ENCODE data around the gene FAM168A. TPM values are rescaled to one million over a fixed set of nuclear protein-coding genes. Genes with fewer than 3 reads are reported as not detected.

FAM168A gene
- total RNA-seq, 1 experiment from 2014 or later: 62.8 TPM

DNA sequence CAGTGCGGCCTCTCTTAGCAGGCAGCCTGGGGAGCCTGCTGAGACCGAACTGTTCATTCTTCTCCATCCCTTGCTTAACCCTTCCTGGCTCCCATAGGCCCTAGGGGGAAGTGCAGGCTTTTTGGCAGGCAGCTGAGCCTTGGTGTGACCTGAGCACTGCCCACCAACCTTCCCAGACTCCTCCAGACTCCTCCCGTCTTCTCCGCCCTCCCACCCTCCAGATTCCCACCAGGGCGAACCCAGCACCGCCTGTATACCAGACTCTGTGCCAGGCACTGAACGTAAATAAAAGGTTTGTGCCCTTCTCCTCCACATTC lies 213.8 kb downstream of the FAM168A start:
- no peaks in the 10 kb centered on the region for H3K27me3 ChIP-seq (ENCODE audit: control insufficient read depth, insufficient read depth, low read length)
- CTCF ChIA-PET: interaction anchor here (0.6 to 1.0 kb wide), 3 partner anchors 9 to 235 kb away, joined by 3 to 7 read pairs (median 4); no protein-coding TSS in a partner anchor
- no peak for DNase-seq (ENCODE audit: low read depth, low spot score)
- no peak overlapping the region for H3K27ac ChIP-seq (ENCODE audit: low read length)
- no peaks in the 10 kb centered on the region for H3K9me3 ChIP-seq (ENCODE audit: control insufficient read depth, insufficient read depth, low read depth, low read length)
- BruUV-seq (replicated peaks): no TSS peak
- ATAC-seq: no peak
- TF ChIP-seq SIN3A (IDR thresholded peaks at IDR 0.05; ENCODE audit: borderline replicate concordance, insufficient read depth, low read depth, low read length): no peak
- TF ChIP-seq, protein P1, sequence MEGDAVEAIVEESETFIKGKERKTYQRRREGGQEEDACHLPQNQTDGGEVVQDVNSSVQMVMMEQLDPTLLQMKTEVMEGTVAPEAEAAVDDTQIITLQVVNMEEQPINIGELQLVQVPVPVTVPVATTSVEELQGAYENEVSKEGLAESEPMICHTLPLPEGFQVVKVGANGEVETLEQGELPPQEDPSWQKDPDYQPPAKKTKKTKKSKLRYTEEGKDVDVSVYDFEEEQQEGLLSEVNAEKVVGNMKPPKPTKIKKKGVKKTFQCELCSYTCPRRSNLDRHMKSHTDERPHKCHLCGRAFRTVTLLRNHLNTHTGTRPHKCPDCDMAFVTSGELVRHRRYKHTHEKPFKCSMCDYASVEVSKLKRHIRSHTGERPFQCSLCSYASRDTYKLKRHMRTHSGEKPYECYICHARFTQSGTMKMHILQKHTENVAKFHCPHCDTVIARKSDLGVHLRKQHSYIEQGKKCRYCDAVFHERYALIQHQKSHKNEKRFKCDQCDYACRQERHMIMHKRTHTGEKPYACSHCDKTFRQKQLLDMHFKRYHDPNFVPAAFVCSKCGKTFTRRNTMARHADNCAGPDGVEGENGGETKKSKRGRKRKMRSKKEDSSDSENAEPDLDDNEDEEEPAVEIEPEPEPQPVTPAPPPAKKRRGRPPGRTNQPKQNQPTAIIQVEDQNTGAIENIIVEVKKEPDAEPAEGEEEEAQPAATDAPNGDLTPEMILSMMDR (IDR thresholded peaks at IDR 0.05): no peak
- no peak for TF ChIP-seq POLR2AphosphoS5 (IDR thresholded peaks at IDR 0.05; ENCODE audit: low read depth, low read length)
- TF ChIP-seq TCF7L2 (IDR thresholded peaks at IDR 0.05; ENCODE audit: low read depth, low read length): no peak
- TF ChIP-seq, protein P2, sequence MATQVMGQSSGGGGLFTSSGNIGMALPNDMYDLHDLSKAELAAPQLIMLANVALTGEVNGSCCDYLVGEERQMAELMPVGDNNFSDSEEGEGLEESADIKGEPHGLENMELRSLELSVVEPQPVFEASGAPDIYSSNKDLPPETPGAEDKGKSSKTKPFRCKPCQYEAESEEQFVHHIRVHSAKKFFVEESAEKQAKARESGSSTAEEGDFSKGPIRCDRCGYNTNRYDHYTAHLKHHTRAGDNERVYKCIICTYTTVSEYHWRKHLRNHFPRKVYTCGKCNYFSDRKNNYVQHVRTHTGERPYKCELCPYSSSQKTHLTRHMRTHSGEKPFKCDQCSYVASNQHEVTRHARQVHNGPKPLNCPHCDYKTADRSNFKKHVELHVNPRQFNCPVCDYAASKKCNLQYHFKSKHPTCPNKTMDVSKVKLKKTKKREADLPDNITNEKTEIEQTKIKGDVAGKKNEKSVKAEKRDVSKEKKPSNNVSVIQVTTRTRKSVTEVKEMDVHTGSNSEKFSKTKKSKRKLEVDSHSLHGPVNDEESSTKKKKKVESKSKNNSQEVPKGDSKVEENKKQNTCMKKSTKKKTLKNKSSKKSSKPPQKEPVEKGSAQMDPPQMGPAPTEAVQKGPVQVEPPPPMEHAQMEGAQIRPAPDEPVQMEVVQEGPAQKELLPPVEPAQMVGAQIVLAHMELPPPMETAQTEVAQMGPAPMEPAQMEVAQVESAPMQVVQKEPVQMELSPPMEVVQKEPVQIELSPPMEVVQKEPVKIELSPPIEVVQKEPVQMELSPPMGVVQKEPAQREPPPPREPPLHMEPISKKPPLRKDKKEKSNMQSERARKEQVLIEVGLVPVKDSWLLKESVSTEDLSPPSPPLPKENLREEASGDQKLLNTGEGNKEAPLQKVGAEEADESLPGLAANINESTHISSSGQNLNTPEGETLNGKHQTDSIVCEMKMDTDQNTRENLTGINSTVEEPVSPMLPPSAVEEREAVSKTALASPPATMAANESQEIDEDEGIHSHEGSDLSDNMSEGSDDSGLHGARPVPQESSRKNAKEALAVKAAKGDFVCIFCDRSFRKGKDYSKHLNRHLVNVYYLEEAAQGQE (IDR thresholded peaks at IDR 0.05; ENCODE audit: insufficient read depth in 1 of 2, low read depth in 2 of 2, low read length in 1 of 2): no peak
- peaks cover 45% of the 10 kb centered on the region for H3K4me1 ChIP-seq (ENCODE audit: control insufficient read depth, insufficient read depth, low read length)
- intact Hi-C loops (cut with micrococcal nuclease; ENCODE audit: unreplicated experiment) (no loop called here), in situ Hi-C loops (cut with HindIII; ENCODE audit: low pct_unique_long_range_greater_than_20kb, low sequenced_read_pairs) (no loop called here)
- POLR2A ChIA-PET: no interaction called here
- H3K4me3 ChIP-seq (ENCODE audit: low read depth in 2 of 2, low read length in 2 of 2): no peak overlapping the region
- no peaks in the 10 kb centered on the region for H3K36me3 ChIP-seq (ENCODE audit: control insufficient read depth, insufficient read depth, low read length)

DNA sequence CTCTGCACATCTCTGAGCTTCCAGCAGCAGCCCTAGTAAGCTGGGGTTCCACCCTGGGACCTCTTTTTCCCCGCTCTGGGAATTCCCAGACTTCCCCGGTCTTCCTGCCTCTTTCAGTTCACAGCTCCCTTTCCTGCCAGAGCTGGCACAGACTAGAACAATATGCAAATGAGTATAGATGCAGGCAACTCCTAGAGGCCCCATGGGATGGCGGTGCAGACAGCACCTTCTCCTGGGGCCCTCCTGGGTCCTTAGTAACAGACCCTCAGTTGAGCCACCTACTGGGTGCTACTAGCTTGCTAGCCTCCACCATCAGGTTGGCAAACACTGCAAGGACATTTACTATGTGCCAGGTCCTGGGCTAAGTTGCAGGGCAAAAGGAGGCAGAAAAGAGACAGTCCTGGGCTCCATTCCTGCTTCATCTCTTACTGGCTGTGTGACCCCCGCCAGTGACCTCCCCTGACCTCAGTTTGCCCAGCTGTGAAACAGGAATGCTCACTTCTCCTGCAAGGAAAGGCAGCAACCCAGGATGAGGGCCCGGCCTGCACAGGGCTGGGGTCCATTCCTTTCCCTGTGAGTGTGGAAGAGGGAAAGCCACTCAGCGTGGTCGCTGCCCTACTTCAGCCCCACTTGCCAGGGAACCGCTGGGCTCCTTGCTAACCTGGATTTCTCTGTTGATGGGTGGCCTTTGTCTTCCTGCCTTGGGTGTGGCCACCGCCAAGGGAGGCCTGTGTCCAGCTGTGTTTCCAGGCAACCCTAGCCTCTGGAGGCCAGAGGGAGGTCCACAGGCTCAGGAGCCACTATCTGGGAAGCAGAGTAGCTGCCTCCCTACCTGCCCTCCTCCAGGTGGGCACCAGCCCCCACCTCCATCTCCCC lies 214.4 kb downstream of the FAM168A start:
- ChIA-PET CTCF (interaction anchor here (0.6 to 0.8 kb wide), 2 partner anchors 235 to 239 kb away, joined by 3 read pairs; no protein-coding TSS in a partner anchor), POLR2A (interaction anchor here (0.5 kb wide), 1 partner anchor 433 kb away, joined by 3 read pairs; no protein-coding TSS in a partner anchor)
- Histone ChIP-seq H3K4me3 (ENCODE audit: low read depth in 2 of 2, low read length in 2 of 2) (no peak overlapping the region), H3K4me1 (ENCODE audit: control insufficient read depth, insufficient read depth, low read length) (peaks cover 50% of the 10 kb centered on the region), H3K27me3 (ENCODE audit: control insufficient read depth, insufficient read depth, low read length) (no peaks in the 10 kb centered on the region), H3K9me3 (ENCODE audit: control insufficient read depth, insufficient read depth, low read depth, low read length) (no peaks in the 10 kb centered on the region), H3K36me3 (ENCODE audit: control insufficient read depth, insufficient read depth, low read length) (no peaks in the 10 kb centered on the region), H3K27ac (ENCODE audit: low read length) (no peak overlapping the region)
- in situ Hi-C loops (cut with HindIII; ENCODE audit: low pct_unique_long_range_greater_than_20kb, low sequenced_read_pairs): no loop called here
- TF ChIP-seq SIN3A (IDR thresholded peaks at IDR 0.05; ENCODE audit: borderline replicate concordance, insufficient read depth, low read depth, low read length) (no peak), POLR2AphosphoS5 (IDR thresholded peaks at IDR 0.05; ENCODE audit: low read depth, low read length) (no peak), TCF7L2 (IDR thresholded peaks at IDR 0.05; ENCODE audit: low read depth, low read length) (no peak)
- TF ChIP-seq, protein P2 (IDR thresholded peaks at IDR 0.05; ENCODE audit: insufficient read depth in 1 of 2, low read depth in 2 of 2, low read length in 1 of 2): no peak
- TF ChIP-seq, protein P1 (IDR thresholded peaks at IDR 0.05): no peak
- intact Hi-C loops (cut with micrococcal nuclease; ENCODE audit: unreplicated experiment): no loop called here
- DNase-seq (ENCODE audit: low read depth, low spot score): no peak
- peak; percentile 18; the same call in 1 of the 2 replicates for ATAC-seq
- BruUV-seq (replicated peaks): no TSS peak
